Upper lobe of right lung (tissue), 1 donor: Measurements from ENCODE around the gene POLDIP2. TPM values are rescaled to one million over a fixed set of nuclear protein-coding genes. Genes with fewer than 3 reads are reported as not detected.

Experiments
- ATAC-seq: fragments of 200-7000 bp; cut with Tn5 transposase; one replicate; pipeline ENCODE4 v1.9.1; 2020; ENCODE audit warnings: mild to moderate bottlenecking, moderate library complexity
- DNase-seq: peaks from one replicate; pipeline ENCODE4 v3.0.0-alpha.2; 2020
- H3K27ac ChIP-seq: fragments of 200-600 bp; one replicate; pipeline ENCODE4 v1.8.0; 2022
- H3K27me3 ChIP-seq: fragments of 200-600 bp; one replicate; pipeline ENCODE4 v1.8.0; 2022; ENCODE audit warnings: mild to moderate bottlenecking
- H3K36me3 ChIP-seq: fragments of 200-600 bp; one replicate; pipeline ENCODE4 v1.8.0; 2022
- H3K4me1 ChIP-seq: fragments of 200-600 bp; one replicate; pipeline ENCODE4 v1.8.0; 2022
- H3K4me3 ChIP-seq: fragments of 200-600 bp; one replicate; pipeline ENCODE4 v1.8.0; 2022; ENCODE audit warnings: mild to moderate bottlenecking
- H3K9me3 ChIP-seq: fragments of 200-600 bp; one replicate; pipeline ENCODE4 v1.8.0; 2022
- intact Hi-C: fragments of 100-400 bp; cut with DNase I; formaldehyde crosslinking; loops from one replicate; pipeline ENCODE4 v1.11.0; 2022
- total RNA-seq: library from RNA; stranded (reverse); fragmentation: NEBNext Ultra II Directional; extraction: Animal tissue kit (Norgen Biotek cat#: 25700); gene quantifications from one replicate; pipeline ENCODE4 v1.2.1, GENCODE V29; 2021
- TF ChIP-seq, protein P1 (sequence below): fragments of 200-600 bp; IDR thresholded peaks from one replicate; pipeline ENCODE4 v1.8.0; 2022; ENCODE audit warnings: antibody characterized with exemption
- donor health status: DM: no; HTN: yes; CAD: no; lungs with severe emphysema.

The POLDIP2 gene
- total RNA-seq, 1 donor from 2014 or later, result 55.3 TPM

DNA sequence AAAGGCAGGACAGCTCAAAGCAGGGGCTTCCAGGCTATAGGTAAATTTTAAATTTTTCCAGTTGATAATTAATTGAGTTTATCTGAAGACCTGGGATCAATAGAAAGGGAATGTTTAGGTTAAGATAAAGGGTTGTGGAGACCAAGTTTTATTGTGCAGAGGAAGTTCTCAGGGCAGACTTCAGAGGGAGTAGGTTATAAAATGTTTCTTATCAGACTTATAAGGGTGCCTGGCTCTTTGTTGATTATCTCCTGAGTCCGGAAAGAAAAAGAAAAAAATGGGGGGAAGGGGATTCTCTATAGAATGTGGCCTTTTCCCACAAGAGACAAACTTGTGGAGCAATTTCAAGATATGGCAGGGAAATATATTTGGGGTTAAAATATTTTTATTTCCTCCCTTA lies 32.8 kb upstream of the POLDIP2 start:
- Histone ChIP-seq H3K9me3 (no peaks in the 10 kb centered on the region), H3K4me1 (peaks cover 7% of the 10 kb centered on the region), H3K27ac (no peak overlapping the region), H3K27me3 (no peaks in the 10 kb centered on the region), H3K36me3 (peaks cover 47% of the 10 kb centered on the region), H3K4me3 (no peak overlapping the region)
- TF ChIP-seq, protein P1, sequence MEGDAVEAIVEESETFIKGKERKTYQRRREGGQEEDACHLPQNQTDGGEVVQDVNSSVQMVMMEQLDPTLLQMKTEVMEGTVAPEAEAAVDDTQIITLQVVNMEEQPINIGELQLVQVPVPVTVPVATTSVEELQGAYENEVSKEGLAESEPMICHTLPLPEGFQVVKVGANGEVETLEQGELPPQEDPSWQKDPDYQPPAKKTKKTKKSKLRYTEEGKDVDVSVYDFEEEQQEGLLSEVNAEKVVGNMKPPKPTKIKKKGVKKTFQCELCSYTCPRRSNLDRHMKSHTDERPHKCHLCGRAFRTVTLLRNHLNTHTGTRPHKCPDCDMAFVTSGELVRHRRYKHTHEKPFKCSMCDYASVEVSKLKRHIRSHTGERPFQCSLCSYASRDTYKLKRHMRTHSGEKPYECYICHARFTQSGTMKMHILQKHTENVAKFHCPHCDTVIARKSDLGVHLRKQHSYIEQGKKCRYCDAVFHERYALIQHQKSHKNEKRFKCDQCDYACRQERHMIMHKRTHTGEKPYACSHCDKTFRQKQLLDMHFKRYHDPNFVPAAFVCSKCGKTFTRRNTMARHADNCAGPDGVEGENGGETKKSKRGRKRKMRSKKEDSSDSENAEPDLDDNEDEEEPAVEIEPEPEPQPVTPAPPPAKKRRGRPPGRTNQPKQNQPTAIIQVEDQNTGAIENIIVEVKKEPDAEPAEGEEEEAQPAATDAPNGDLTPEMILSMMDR, result no peak
- ATAC-seq, result no peak
- DNase-seq, result no peak
- intact Hi-C loops, result no loop called here

DNA sequence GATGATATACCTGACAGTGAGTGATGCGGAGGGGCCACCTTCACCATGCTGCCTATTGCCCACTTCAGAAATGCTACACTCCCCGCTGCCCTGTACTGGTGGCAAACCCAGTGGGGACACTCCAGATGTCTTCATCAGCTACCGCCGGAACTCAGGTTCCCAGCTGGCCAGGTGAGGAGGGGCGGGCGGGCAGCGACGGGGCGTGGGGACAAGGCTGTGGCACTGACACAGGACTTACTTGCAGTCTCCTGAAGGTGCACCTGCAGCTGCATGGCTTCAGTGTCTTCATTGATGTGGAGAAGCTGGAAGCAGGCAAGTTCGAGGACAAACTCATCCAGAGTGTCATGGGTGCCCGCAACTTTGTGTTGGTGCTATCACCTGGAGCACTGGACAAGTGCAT lies 30.8 kb upstream of the POLDIP2 start:
- ATAC-seq (no peak), DNase-seq (peak; percentile 55)
- no peaks in the 10 kb centered on the region for H3K27me3 ChIP-seq
- TF ChIP-seq, protein P1, result no peak
- no peak overlapping the region for H3K4me3 ChIP-seq
- peaks cover 43% of the 10 kb centered on the region for H3K36me3 ChIP-seq
- no peaks in the 10 kb centered on the region for H3K9me3 ChIP-seq
- intact Hi-C loops, result no loop called here
- no peak overlapping the region for H3K27ac ChIP-seq
- H3K4me1 ChIP-seq, result peaks cover 7% of the 10 kb centered on the region

DNA sequence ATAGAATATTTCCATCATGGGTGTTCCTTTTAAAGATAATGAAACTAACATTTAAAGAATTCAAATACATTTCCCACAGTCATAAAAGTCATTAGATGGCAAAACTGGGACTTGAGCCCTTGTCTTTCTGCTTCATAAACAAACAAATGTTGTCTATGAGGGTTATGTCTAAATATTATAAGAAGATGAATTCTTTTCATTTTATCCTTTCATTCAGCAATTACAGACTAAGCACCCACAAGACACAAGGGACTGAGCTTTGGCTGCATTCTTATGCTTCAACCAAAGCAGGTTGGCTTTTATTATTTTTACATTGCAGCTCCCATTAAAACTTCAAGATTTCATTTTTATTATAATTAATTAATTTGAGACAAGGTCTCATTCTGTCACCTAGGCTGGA lies 29.1 kb upstream of the POLDIP2 start:
- Histone ChIP-seq H3K36me3 (peaks cover 35% of the 10 kb centered on the region), H3K9me3 (no peaks in the 10 kb centered on the region), H3K27ac (no peak overlapping the region), H3K4me1 (peaks cover 11% of the 10 kb centered on the region), H3K27me3 (no peaks in the 10 kb centered on the region), H3K4me3 (no peak overlapping the region)
- intact Hi-C loops, result no loop called here
- TF ChIP-seq, protein P1, result no peak
- no peak for DNase-seq
- ATAC-seq, result no peak

DNA sequence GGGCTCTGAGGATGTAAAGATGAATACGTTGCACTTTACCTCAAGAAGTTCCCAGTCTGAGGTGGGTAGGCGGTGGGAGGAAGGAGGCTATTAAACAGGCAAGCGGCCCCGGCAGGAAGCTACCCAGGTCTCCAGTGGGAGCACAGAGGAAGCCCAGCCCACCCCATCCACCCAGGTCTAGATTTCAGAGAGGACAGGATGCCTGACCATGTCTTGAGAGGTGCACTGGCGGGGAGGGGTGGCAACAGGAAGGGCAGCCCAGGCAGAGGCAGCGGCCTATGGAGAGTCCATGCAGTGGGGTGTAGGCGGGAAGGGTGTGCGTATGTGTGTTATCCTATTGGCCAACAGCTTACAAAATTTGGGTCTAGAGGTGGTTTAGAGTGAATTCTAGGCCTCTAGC lies 28.1 kb upstream of the POLDIP2 start:
- DNase-seq (peak; percentile 62), ATAC-seq (no peak)
- Histone ChIP-seq H3K9me3 (no peaks in the 10 kb centered on the region), H3K36me3 (peaks cover 25% of the 10 kb centered on the region), H3K27ac (peak overlapping the region; percentile 47), H3K27me3 (no peaks in the 10 kb centered on the region), H3K4me3 (peak overlapping the region; percentile 57), H3K4me1 (peaks cover 19% of the 10 kb centered on the region)
- intact Hi-C loops, result no loop called here
- TF ChIP-seq, protein P1, result no peak

DNA sequence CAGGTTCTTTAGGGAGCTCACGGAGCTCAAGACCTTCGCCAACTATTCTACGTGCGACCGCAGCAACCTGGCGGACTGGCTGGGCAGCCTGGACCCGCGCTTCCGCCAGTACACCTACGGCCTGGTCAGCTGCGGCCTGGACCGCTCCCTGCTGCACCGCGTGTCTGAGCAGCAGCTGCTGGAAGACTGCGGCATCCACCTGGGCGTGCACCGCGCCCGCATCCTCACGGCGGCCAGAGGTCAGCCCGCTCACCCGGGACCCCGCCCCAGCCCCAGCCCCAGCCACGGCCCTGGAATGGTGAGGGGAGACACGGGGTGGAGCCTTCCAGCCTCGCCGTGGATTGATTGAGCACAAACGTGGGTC lies 27.7 kb upstream of the POLDIP2 start:
- Histone ChIP-seq H3K4me3 (peak overlapping the region; percentile 57), H3K4me1 (peaks cover 21% of the 10 kb centered on the region), H3K36me3 (peaks cover 21% of the 10 kb centered on the region), H3K27me3 (no peaks in the 10 kb centered on the region), H3K9me3 (no peaks in the 10 kb centered on the region), H3K27ac (peak overlapping the region; percentile 47)
- TF ChIP-seq, protein P1, result no peak
- DNase-seq (peak; percentile 75), ATAC-seq (peak; percentile 36)
- intact Hi-C loops, result no loop called here

DNA sequence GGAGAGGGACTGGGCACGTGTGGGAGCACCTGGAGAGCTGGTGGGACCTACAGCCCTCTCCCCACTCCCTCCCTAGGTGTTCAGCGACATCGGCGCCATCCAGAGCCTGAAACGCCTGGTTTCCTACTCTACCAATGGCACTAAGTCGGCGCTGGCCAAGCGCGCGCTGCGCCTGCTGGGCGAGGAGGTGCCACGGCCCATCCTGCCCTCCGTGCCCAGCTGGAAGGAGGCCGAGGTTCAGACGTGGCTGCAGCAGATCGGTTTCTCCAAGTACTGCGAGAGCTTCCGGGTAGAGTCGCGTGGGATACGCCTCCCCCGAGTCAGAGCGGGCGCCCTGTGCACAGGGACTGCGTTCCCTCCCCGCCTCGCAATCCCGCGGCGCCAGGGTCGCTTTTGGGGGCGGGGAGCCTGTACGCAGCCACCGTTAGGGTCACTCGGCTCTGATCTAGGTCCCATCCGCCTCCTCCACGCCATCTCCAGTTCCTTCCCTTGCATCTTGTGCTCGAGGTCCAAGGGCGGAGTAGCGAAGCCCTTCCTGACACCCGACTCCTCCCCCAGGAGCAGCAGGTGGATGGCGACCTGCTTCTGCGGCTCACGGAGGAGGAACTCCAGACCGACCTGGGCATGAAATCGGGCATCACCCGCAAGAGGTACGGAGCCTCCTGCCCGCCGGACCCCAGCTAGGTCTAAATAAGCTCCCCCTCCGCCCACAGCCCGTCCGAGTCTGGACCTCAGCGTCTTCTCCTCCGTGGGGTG lies 27.1 kb upstream of the POLDIP2 start:
- peak overlapping the region; percentile 72 for H3K27ac ChIP-seq
- DNase-seq, result peak; percentile 92
- no peaks in the 10 kb centered on the region for H3K9me3 ChIP-seq
- peaks cover 15% of the 10 kb centered on the region for H3K36me3 ChIP-seq
- TF ChIP-seq, protein P1, result no peak
- peak; percentile 91 for ATAC-seq
- no peaks in the 10 kb centered on the region for H3K27me3 ChIP-seq
- H3K4me1 ChIP-seq, result peaks cover 22% of the 10 kb centered on the region
- intact Hi-C loops, result no loop called here
- peak overlapping the region; percentile 57 for H3K4me3 ChIP-seq
